Choroid plexus epithelial cell (primary cell): ENCODE data around the gene IMMP2L.
A peak's percentile ranks its signal among the peaks of the same experiment; 100 is the strongest.

Experiments used
- DNase-seq: peaks from one replicate; pipeline ENCODE4 v3.0.0-alpha.2; 2010; ENCODE audit warnings: low read depth
- H3K4me3 ChIP-seq: 2 replicates; pipeline ENCODE4 v1.5.1; 2011; ENCODE audit warnings: low read depth, mild to moderate bottlenecking, control low read depth, low read length, moderate library complexity
- TF ChIP-seq, protein P1 (sequence below): conservative IDR thresholded peaks from 2 replicates; pipeline ENCODE4 v1.5.1; 2011; ENCODE audit warnings: low read depth, mild to moderate bottlenecking, control low read depth, inconsistent platforms, low read length, moderate library complexity

Gene IMMP2L

GRCh38 chr7:111554086-111554485 lies 8.2 kb downstream of the IMMP2L start:
- TF ChIP-seq, protein P1, sequence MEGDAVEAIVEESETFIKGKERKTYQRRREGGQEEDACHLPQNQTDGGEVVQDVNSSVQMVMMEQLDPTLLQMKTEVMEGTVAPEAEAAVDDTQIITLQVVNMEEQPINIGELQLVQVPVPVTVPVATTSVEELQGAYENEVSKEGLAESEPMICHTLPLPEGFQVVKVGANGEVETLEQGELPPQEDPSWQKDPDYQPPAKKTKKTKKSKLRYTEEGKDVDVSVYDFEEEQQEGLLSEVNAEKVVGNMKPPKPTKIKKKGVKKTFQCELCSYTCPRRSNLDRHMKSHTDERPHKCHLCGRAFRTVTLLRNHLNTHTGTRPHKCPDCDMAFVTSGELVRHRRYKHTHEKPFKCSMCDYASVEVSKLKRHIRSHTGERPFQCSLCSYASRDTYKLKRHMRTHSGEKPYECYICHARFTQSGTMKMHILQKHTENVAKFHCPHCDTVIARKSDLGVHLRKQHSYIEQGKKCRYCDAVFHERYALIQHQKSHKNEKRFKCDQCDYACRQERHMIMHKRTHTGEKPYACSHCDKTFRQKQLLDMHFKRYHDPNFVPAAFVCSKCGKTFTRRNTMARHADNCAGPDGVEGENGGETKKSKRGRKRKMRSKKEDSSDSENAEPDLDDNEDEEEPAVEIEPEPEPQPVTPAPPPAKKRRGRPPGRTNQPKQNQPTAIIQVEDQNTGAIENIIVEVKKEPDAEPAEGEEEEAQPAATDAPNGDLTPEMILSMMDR, result no peak
- no peak overlapping the region for H3K4me3 ChIP-seq
- DNase-seq, result no peak

DNA sequence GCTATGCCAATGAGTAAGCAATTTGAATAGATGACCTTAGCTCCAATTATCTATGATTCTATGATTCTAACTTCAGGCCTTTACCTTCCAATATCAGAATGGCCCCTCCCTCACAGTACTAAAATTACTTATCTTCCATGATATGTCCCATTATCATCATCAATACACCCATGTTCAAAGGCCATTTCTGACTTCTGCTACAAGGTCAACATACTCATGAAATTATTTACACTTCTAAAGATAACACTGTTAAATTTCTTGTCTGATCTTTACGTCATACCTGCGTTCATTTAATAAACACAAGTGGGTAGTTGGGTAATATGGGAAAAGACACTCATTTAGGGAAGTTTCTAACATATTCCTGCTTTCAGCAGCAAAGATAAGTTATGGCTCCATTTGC lies 21.2 kb downstream of the IMMP2L start:
- no peak for DNase-seq
- TF ChIP-seq, protein P1, result no peak
- H3K4me3 ChIP-seq, result no peak overlapping the region

GRCh38 chr7:111540199-111540815 lies 22.0 kb downstream of the IMMP2L start:
- H3K4me3 ChIP-seq, result no peak overlapping the region
- TF ChIP-seq, protein P1, result no peak
- DNase-seq, result no peak

GRCh38 chr7:111537134-111537533 lies 25.2 kb downstream of the IMMP2L start:
- DNase-seq, result no peak
- H3K4me3 ChIP-seq, result no peak overlapping the region
- TF ChIP-seq, protein P1, result no peak

DNA sequence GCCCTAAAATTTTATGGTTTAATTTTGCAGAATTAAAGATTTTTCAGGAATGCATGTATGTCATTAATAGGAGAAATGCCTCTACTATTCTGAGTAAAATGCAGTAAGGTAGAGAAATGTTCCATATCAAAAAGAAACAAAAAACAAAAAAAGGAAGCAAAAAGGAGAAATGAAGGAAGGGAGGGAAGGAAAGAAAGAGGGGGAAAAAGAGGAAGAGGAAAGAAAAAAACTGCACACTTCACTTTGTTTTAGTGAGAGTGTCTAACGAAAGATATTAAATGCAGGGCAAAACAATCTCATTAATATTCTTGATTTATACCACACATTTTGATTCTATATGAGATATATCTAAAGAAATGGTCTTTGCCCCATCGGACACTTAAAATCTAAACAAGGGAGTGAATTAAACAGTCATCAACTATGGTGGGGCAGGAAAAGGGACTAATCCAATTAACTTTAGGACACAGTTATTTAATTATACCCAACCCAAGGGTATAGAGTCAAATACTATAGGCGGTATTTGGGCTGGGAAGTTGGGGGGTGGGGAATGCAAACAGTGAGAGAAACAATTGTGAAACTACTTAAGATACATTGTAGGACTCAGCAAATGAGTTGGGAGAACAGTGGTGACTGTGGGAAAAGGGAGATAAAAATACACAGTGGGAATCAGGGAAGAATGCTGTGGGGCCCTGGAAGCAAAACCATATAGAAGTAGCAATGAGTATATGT lies 27.0 kb downstream of the IMMP2L start:
- TF ChIP-seq, protein P1, result no peak
- H3K4me3 ChIP-seq, result no peak overlapping the region

DNA sequence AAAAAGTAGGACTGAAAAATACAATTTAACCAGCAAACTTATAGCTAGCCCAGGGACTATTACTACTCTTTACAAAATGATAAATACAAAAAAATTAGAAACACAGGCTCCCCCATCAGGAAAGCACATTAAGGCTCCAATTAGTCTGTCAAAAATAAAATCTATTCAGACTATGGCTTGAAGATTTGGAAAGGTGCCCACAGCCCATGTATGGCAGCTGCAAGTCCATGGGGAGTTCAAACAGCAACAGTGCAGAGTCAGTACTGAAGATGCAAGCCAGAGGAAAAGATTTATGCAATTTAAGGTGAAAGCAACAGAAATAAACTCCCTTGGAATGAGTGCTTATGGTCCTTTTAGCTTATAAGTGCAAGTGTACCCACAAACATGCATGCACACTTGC lies 29.7 kb downstream of the IMMP2L start:
- H3K4me3 ChIP-seq, result no peak overlapping the region
- TF ChIP-seq, protein P1, result no peak
- DNase-seq, result peak; percentile 80

More for the DNA sequence above, 27.0 kb downstream of the IMMP2L start:
- no peak for DNase-seq

DNA sequence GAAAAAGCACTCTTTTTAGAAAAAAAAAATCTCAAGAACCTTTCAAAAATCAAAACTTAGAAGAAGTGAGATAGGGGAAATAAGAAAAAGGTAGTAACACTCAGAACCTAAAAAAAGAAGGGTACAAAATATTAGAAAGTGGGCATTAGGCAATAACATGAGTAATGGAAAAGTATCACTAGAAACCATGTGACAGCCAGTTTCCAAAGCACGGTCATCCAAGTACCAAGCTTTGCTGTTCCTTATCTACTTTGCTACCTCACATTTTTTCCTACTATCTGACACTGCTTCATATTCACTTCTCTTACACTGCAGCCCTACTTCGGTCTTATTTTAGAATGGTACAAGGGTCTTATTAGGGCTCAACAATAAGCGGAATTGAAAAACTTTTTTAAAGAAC lies 30.3 kb downstream of the IMMP2L start:
- DNase-seq, result peak; percentile 56
- TF ChIP-seq, protein P1, result no peak
- no peak overlapping the region for H3K4me3 ChIP-seq
